HL-60/S4 (cell line): Measurements from ENCODE around the gene PCBP3.
"Not testable (repeated sequence)": the region's sequence is repeated elsewhere in the genome, so short reads cannot be mapped to it uniquely, and the experiment has no call there.

Source experiments
- in situ Hi-C: fragments of 300-500 bp; cut with MboI; formaldehyde crosslinking; loops from 2 replicates; pipeline ENCODE4 v1.14.3; 2022; ENCODE audit warnings: low sequenced_read_pairs

The PCBP3 gene

DNA sequence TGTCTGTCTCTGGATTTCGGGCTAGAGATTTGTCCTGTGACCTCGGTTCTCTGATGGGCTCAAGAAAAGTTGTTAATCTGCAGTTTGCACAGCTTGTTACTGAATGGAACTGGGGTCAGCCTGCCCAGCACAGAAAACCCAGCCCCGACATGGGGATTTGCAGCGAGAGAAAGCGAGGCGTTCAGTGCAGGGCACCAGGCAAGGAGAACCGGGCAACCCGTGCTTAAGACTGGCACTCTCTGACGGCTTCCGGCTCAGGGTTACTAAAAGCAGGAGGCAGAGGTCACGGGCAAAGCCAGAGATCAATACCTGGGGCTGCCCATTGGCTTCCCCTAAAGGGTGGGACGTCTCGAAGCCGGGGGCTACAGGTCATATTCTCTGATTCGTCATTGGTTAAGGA lies 308.2 kb downstream of the PCBP3 start:
- in situ Hi-C loops, result no loop called here

DNA sequence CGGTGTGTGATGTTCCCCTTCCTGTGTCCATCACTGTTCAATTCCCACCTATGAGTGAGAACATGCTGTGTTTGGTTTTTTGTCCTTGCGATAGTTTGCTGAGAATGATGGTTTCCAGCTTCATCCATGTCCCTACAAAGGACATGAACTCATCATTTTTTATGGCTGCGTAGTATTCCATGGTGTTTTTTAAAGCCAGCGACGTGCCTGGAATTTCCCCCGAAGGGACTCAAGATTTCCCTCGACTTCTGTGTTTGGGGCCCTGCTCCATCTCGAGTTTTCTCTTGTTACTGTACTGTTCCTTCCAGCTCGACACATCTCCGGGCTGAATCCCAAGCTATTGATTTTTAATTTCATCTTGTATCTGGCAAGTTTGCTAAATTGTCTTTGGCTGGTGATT lies 309.0 kb downstream of the PCBP3 start:
- in situ Hi-C loops, result not testable (repeated sequence)

DNA sequence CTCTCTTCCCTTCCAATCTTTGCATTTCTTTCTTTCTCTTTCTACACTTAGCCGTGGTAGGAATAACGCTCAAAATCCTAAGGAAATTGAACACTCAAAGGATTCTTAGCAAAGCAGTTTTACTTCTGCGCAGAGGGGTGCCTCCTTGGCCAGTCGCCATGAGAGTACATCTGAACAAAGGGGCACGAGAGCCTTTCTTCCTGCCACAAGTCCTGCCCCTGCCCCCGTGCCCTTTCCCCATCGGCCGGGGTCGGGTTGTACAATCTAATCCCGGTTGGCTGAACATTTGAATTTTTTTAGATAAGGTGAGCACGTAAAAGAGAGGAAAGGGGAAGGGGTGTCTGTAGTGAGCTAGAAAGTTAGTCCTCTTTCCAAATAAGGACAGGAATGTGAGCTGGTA lies 309.4 kb downstream of the PCBP3 start:
- in situ Hi-C loops, result no loop called here

DNA sequence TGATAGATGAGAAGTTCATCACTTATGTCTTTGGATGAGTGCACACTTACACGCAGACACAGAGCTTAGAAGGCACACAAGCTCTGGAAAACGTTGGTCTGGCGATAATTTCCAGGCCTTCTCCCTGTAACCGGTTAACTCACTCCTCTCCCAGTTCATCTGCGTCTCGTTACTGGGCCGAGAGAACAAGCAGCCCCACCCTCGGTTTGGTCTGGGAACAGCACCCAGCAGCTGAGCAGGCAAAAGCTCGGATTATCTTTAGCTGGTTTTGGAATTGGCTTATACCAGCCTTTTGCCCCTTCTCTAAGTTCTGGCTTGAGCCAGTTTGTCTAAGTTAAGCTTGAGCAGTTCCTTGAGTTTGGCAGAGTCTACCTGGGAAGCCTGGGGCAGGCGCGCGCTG lies 310.7 kb downstream of the PCBP3 start:
- in situ Hi-C loops, result no loop called here

DNA sequence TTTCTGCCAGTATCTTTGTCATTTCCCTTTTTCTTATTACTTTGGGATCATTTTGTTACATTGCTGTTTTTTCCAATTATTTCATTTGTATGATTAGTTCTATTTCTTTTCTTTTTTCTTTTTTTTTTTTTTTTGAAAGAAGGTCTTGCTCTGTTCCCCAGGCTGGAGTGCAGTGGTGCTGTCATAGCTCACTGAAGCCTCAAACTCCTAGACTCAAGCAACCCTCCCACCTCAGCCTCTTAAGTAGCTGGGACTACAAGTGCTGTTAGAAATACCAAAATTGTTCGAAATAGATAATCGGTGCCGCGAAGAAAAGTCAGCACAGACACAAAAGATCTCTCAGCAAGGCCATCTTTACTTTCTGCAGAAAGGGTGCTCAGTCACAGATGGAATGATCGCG lies 311.4 kb downstream of the PCBP3 start:
- in situ Hi-C loops, result no loop called here

DNA sequence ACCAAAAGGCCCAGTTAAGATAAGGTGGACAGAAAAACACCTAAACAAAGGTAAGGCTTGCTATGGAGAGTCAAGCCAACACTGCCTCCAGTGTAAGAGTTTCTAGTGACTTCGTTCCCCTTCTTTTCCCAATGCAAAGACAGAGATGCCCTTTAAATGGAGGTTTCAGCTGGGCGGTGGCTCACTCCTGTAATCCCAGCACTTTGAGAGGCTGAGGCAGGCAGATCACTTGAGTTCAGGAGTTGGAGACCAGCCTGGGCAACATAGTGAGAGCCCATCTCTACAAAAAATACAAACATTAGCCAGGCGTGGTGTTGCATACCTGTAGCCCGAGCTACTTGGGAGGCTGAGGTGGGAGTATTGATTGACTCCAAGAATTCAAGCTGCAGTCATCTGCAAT lies 314.0 kb downstream of the PCBP3 start:
- in situ Hi-C loops, result no loop called here

DNA sequence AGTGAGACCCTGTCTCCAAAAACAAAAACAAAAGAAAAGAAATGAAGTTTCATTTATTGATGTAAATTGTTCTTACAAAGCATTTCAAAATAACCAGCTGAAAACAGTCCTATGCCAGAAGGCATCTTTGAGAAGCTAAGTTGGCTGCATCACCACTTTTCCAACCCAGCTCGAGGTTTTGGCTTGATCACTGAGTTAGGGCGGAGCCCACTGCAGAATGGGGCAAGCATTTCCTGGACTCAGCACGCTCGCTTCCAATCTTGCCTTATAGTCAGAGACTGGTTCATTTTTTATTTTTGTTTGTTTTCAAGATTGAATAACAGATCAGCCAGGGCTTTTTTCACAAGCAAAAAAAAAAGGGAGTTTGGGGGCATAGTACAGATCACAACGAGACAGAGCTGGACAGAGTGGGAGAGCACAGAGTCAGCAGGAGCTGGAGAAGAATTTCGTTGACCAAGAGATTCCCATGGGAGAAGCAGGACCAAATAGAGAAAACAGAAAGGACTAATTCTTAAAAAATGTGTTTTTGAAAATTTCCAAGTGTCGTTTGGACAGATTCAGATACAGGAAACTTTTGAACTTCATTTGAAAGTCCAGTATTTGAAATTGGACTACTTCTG lies 314.6 kb downstream of the PCBP3 start:
- in situ Hi-C loops, result no loop called here

DNA sequence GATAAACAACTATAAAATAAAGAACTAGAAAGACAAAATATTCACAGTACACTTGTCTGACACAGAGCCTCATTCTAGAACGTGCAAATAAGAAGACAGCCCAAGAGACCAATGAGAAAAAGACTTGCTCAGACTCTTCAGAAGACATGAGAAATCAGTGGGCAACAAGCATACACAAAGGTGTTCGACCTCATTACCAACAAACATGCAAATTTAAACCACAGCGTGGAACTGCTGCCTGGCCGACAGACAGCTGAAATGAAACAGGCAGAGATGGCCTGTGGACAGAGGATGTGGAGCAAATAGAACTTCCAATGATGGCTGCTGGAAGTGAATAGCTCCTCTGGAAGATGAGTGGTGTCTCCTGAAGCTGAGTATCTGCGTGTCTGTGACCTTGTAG lies 315.7 kb downstream of the PCBP3 start:
- in situ Hi-C loops, result no loop called here

DNA sequence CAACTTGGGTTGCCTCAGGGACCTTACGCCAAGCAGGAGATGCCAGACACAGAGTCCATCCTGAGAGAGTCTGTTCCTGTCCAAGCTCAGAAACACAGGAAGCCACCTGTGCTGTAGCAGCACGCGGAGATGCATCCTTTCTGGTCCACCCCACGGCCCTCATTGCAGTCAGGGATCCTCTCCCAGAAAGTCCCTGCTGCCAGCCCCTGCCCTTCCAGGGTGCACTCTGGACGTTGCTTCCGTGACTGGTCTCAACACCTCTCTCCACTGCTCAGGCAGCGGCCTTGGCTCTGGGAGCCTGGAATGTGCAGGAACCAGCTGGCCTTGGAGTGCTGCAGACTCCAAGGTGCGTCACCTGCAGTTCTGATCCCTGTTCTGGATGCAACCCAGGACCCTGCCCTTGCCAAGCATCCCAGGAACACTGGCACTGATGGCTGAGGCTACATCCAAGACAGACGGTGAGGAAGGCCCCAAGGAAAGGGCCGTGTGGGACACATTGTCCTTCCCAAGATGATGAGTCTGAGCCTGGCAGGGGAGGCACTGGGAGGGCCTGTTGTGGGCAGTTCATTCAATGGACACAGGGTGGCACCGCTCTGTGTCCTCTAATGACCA lies 316.4 kb downstream of the PCBP3 start:
- in situ Hi-C loops, result no loop called here

DNA sequence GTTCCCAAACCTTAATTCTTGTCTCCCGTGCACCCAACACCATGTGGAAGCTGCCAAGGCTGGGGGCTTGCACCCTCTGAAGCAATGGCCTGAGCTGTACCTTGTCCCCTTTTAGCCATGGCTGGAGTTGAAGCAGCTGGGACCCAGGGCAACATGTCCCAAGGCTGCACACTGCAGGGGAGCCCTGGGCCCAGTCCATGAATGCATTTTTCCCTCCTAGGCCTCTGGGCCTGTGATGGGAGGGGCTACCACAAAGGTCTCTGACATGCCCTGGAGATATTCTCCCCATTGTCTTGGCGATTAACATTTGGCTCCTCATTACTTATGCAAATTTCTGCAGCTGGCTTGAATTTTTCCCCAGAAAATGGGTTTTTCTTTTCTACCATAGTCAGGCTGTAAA lies 317.9 kb downstream of the PCBP3 start:
- in situ Hi-C loops, result not testable (repeated sequence)

DNA sequence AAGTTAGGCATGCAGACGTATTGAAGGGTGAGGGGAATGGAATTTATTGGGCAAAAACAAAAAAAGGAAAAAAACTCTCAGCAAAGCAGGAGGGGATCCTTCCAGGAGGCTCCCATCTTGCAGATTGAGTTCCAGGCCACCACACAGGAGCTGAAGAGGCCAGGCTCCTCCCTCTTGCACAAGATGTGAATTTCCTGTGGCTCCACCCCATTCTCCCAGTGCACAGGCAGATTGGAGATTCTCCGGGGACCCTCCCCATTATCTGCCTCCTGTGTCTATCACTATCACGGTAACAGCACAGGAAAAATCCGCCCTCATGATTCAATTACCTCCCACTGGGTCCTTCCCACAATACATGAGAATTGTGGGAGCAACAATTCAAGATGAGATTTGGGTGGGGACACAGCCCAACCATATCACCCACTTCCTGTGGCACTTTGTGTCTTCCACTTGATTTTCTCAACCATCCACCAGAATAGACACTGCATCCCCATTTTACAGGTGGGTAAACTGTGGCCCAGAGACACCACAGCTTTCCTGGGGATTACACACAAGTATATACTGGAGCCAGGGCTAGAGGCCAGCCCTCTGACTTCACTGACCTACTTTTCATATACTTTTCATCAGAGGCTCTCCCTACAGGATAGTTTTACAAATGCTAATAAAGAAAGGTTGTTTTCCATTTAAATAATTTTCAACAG lies 319.2 kb downstream of the PCBP3 start:
- in situ Hi-C loops, result no loop called here

DNA sequence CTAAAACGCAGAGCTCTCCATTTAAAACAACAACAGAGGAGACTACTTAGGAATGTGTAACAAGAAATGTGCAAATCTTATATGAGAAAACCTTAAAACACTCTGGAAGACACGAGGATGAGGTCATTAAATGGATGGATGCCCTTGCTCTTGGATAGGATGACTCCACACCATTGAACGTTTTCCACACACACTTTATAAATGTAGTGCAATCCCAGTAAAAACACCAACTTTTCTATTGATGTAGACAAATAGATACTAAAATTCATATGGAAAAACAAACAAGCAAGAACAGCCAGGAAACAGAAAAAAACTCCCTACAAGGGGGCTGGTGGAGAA lies 319.7 kb downstream of the PCBP3 start:
- in situ Hi-C loops, result no loop called here

DNA sequence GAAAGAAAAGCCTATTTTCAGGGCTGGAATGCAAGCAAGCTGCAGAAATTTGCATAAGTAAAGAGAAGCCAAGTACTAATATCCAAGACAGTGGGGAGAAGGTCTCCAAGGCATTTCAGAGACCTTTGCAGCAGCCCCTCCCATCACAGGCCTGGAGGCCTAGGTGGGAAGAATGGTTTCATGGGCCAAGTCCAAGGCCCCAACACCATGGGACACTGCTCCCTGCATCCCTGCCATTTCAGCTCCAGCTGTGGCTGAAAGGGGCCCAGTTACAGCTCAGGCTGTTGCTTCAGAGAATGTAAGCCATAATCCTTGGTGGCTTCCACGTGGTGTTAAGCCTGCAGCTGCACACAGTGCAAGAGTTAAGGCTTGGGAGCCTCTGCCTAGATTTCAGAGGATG lies 321.1 kb downstream of the PCBP3 start:
- in situ Hi-C loops, result no loop called here

DNA sequence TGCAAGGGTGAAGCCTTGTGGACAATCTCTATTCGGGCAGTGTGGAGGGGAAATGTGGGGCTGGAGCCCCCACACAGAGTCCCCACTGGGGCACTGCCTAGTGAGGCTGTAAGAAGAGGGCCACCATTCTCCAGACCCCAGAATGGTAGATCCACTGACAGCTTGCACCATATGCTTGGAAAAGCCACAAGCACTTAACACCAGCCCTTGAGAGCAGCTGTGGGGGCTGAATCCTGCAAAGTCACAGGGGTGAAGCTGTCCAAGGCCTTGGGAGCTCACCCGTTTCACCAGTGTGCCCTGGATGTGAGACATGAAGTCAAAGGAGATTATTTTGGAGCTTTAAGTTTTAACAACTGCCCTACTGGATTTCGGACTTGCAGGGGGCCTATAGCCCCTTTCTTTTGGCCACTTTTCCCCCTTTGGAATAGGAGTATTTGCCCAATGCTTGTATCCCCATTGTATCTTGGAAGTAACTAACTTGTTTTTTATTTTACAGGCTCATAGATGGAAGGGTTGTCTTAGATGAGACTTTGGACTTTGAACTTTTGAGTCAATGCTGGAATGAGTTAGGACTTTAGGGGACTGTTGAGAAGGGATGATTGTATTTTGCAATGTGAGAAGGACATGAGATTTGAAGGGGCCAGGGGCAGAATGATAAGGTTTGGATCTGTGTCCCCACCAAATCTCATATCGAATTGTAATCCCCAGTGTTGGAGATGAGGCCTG lies 321.7 kb downstream of the PCBP3 start:
- in situ Hi-C loops, result no loop called here

DNA sequence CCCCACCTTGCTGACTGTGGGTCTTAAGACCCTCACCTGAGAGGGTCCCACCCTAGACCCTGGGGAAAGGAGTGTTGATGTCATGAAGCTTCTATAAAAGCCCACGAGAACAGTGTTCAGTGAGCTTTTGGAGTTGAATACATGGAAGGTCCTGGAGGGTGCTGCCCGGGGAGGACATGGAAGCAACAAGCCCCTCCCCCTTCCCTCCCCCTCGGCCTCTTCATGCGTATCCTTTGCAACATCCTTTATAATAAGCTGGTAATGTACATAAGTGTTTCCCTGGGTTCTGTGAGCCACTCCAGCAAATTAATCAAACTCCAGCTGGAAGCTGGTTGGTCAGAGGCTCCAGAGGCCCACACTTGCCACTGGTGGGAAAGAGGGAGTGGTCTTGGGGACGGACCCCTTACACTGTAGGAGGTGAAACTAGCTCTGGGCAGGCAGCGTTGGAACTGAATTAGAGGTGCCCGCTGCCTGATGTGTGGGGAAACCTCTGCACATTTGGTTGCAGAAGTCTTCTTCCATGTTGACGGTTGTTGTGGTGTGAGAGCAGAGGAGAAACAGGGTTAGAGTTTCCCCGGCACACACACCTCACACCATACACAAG lies 323.4 kb downstream of the PCBP3 start:
- in situ Hi-C loops, result no loop called here

DNA sequence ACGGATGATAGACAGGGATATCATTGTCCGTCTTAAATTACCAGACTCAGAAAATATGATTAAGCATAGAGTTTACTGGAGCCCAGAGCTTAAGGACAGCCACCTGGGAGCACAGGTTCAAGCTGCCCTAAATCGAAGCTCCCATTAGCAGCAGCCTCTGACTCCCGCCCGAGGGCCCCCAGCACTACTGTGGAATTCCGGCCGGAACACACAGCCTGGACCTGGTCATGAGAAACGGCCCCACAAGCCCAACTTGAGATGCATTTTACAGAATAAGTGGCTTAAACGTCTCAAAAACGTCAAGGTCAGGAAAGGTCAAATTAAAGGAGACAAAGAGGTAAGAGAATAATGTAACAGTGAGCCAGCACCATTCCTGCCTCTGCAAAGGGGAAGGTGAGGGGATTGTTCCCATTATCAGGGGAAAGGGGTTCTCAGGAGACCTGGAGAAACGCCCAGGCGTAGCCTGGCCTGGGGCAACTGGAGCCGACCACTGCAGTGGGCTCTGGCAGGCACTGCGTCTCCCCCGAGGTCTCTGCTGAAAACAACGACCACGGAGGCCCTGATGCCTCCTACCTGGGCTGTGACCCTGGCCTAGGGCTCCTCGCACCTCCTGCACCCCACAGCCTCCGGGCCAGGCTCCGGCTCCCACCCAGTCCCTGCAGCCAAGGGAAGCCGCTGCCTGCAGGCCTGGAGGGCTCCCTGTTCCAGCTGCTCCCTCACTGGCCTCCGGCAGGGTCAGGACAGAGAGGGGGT lies 326.6 kb downstream of the PCBP3 start:
- in situ Hi-C loops, result no loop called here

DNA sequence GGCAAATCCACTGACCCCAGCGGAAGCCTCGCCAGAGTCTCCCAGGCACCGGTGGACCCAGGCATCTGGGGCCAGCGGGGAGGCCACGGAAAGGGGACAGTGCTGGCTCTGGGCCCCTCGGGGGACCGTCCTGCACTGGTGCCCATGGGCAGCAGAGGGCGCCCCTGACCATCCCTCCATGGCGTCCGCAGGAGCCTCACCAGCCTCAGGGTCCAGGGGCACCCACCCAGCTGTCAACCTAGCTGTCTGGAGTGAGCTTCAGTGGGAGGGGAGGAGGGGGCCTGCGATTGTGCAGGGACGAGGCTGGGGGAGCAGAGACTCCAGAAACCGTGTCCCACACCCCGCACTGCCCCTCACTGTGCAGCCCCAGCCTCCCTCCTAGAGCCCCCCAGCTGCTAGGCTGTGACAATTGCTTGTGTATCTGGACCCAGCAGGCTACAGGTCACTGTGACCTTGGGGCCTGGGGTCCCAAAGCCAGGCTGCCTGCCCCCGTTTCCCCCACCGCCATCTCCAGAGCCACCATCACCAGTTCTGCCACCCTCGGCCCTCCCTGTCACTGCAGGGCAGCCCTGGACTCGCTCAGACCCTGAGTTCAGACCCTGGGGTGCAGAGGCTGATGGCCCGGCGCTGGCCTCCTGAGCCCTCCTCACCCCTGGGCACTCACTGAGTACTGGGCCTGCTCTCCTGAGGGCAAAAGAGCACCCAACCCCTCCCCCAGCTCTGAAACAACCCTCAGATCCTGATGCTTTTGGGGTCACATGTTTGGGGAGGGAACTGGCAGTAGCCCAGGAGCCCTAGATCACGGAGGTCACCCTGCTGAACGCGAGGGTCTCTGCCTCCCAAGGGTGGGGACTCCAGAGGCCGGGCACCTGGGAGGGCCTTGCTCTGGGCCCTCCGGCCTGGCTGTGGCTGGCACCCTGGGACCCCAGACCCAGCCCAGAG lies 327.4 kb downstream of the PCBP3 start:
- in situ Hi-C loops, result no loop called here

DNA sequence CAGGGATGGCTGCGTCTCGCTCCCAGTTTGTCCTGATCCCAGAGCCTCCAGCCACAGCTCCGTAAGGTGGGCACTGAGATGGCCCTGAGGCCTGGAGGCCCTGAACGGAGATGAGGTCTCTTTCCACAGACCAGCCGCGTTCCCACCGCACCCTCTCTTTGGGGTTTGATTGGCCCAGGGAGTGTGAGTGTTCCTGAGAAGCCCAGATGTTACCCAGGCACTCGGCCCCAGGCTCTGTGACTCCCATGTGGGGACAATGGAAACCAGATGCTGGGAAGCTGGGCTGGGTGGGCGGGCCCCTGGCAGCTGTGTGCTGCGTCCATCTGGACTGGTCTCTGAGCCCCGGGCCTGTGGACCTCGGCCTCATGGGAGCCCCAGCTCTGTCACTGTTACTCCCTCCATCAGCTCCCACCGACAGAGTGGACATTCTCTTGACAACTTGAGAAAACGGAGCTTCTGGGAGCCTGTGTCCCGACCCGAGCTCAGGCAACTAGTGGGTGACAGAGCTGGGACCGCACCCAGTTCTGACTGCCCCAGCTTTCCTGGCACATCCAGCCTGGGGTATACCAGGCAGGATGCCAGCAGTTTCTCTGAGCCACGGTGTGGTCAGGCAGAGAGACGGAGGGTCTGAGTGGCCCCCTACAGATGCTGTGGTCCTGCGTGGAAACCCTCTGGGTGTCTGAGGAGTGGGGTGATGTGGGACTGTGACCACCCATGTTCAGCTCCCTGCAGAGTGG lies 328.3 kb downstream of the PCBP3 start:
- in situ Hi-C loops, result no loop called here

DNA sequence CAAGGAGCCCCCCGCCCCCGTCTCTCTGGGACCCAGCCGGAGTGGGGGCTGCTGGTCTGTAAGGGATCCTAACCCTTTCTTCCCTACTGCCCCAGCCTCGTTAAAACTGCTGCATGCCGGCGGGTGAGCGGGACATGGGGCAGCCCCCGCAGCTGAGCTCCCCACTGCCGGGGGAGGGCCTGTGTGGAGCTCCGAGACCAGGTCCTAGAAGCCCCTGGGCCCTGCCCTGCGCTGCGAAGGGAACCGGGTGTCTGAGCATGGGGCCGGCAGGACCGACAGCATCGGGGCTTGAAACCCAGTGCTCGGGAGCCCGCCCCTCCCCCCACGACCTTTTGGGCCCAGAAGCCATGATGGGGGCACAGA lies 328.8 kb downstream of the PCBP3 start:
- in situ Hi-C loops, result no loop called here
